HepG2 (cell line): ENCODE data around the gene MADCAM1. TPM values are rescaled to one million over a fixed set of nuclear protein-coding genes. Genes with fewer than 3 reads are reported as not detected.

Source experiments
- CC2D1A ChIP-seq: sonication (generic); formaldehyde crosslinking; IDR thresholded peaks from 2 replicates; pipeline ENCODE4 v1.8.1; 2023; ENCODE audit warnings: mild to moderate bottlenecking, missing genetic modification reagents
- DBP ChIP-seq: sonication (generic); formaldehyde crosslinking; IDR thresholded peaks from 2 replicates; pipeline ENCODE4 v1.4.0; 2020; ENCODE audit warnings: missing genetic modification reagents; ENCODE audit errors: not compliant biosample characterization
- GZF1 ChIP-seq: sonication (generic); formaldehyde crosslinking; IDR thresholded peaks from 2 replicates; pipeline ENCODE4 v1.5.1; 2020; ENCODE audit warnings: mild to moderate bottlenecking, missing genetic modification reagents
- KDM4B ChIP-seq: sonication (generic); formaldehyde crosslinking; IDR thresholded peaks from 2 replicates; pipeline ENCODE4 v1.4.0; 2020; ENCODE audit warnings: missing genetic modification reagents
- KLF6 ChIP-seq: IDR thresholded peaks from 2 replicates; pipeline ENCODE4 v1.8.0; 2016; ENCODE audit warnings: missing biosample characterization, missing genetic modification reagents
- LCORL ChIP-seq, 2 experiments: fragments of 450-650 bp in 1 of 2; sonication (generic) in 1 of 2; formaldehyde crosslinking in 1 of 2; IDR thresholded peaks; 2 replicates each; pipeline versions ENCODE4 v1.5.0 to v1.6.1; 2017 to 2020; ENCODE audit warnings: antibody characterized with exemption in 1 of 2, missing genetic modification reagents in 1 of 2
- MAFG ChIP-seq: sonication (generic); formaldehyde crosslinking; IDR thresholded peaks from 2 replicates; pipeline ENCODE4 v1.5.1; 2020; ENCODE audit warnings: mild to moderate bottlenecking, missing genetic modification reagents
- NFE2 ChIP-seq: sonication (generic); formaldehyde crosslinking; IDR thresholded peaks from 2 replicates; pipeline ENCODE4 v1.4.0; 2020; ENCODE audit warnings: missing genetic modification reagents
- PAX8 ChIP-seq: sonication (generic); formaldehyde crosslinking; IDR thresholded peaks from 2 replicates; pipeline ENCODE4 v1.8.0; 2022; ENCODE audit warnings: mild to moderate bottlenecking, missing genetic modification reagents, borderline replicate concordance
- PPARG ChIP-seq: conservative IDR thresholded peaks from 2 replicates; pipeline ENCODE4 v1.6.1; 2016; ENCODE audit warnings: missing biosample characterization, missing genetic modification reagents
- PRDM10 ChIP-seq: sonication (generic); formaldehyde crosslinking; IDR thresholded peaks from 2 replicates; pipeline ENCODE4 v1.4.0; 2020; ENCODE audit warnings: low read depth, missing genetic modification reagents
- SP2 ChIP-seq: sonication (generic); formaldehyde crosslinking; IDR thresholded peaks from 2 replicates; pipeline ENCODE4 v1.5.1; 2020; ENCODE audit warnings: mild to moderate bottlenecking, missing genetic modification reagents
- TBX2 ChIP-seq: sonication (generic); formaldehyde crosslinking; IDR thresholded peaks from 2 replicates; pipeline ENCODE4 v1.5.0; 2020; ENCODE audit warnings: missing genetic modification reagents, mild to moderate bottlenecking, borderline replicate concordance
- TRIM24 ChIP-seq: sonication (generic); formaldehyde crosslinking; IDR thresholded peaks from 2 replicates; pipeline ENCODE4 v1.8.0; 2022; ENCODE audit warnings: mild to moderate bottlenecking, missing genetic modification reagents
- U2AF1 ChIP-seq: fragments of 200-400 bp; formaldehyde crosslinking; optimal IDR thresholded peaks from 2 replicates; pipeline ENCODE3; 2017; ENCODE audit warnings: mild to moderate bottlenecking, low read depth, low read length
- ZNF362 ChIP-seq: sonication (generic); formaldehyde crosslinking; IDR thresholded peaks from 2 replicates; pipeline ENCODE4 v1.4.0; 2020; ENCODE audit warnings: missing genetic modification reagents, mild to moderate bottlenecking, borderline replicate concordance
- ZNF549 ChIP-seq: sonication (generic); formaldehyde crosslinking; IDR thresholded peaks from 2 replicates; pipeline ENCODE4 v1.5.0; 2020; ENCODE audit warnings: missing genetic modification reagents
- ZNF703 ChIP-seq: sonication (generic); formaldehyde crosslinking; IDR thresholded peaks from 2 replicates; pipeline ENCODE4 v1.5.1; 2020; ENCODE audit warnings: missing genetic modification reagents, mild to moderate bottlenecking, moderate library complexity, borderline replicate concordance
- ZNF704 ChIP-seq: sonication (generic); formaldehyde crosslinking; IDR thresholded peaks from 2 replicates; pipeline ENCODE4 v1.8.1; 2023; ENCODE audit warnings: mild to moderate bottlenecking, inconsistent platforms, moderate library complexity, missing genetic modification reagents, borderline replicate concordance
- ZNF891 ChIP-seq: sonication (generic); formaldehyde crosslinking; IDR thresholded peaks from 2 replicates; pipeline ENCODE4 v1.5.0; 2020; ENCODE audit warnings: mild to moderate bottlenecking, missing genetic modification reagents
- polyA plus RNA-seq, 8 experiments: library from polyadenylated mRNA; depleted of rRNA in 3 of 8; stranded (reverse) in 7 of 8; unstranded in 1 of 8; fragments of >200 nt; fragmentation: Illumina TruSeq in 4 of 8; extraction: Trizol in 4 of 8; gene quantifications; 2 replicates each; pipeline versions ENCODE4 v1.2.1 to v1.2.3, GENCODE V29; 2011 to 2016; ENCODE audit warnings: low read depth in 4 of 8, missing spikeins in 1 of 8, mixed read lengths in 1 of 8; ENCODE audit not compliant: insufficient read depth in 1 of 8
- total RNA-seq, 5 experiments: library from RNA; depleted of rRNA; stranded (reverse); fragments of >200 nt; fragmentation: Illumina TruSeq; extraction: Trizol; gene quantifications; 2 replicates each; pipeline ENCODE4 v1.2.3, GENCODE V29; 2016; ENCODE audit warnings: low read depth in 1 of 5

MADCAM1 gene
- total and polyA plus RNA-seq, 2 of the 13 experiments (the other 11 are each of a cell fraction or from before 2014, with no cell fraction given): 0.29 to 0.33 TPM

GRCh38 chr19:461721-462551 is 34.4 kb upstream of the MADCAM1 start (continued):
- TF ChIP-seq CC2D1A (CRISPR knock-in tag): no peak
- no peak for TF ChIP-seq PAX8 (CRISPR knock-in tag)
- no peak for TF ChIP-seq DBP (CRISPR knock-in tag)
- TF ChIP-seq ZNF704 (CRISPR knock-in tag): no peak
- TF ChIP-seq GZF1: no peak
- TF ChIP-seq ZNF362 (CRISPR knock-in tag): no peak
- TF ChIP-seq TRIM24 (CRISPR knock-in tag): no peak
- TF ChIP-seq U2AF1: no peak
- TF ChIP-seq ZNF549 (CRISPR knock-in tag): no peak
- peak; percentile 29; the same call in 1 of the 2 replicates for TF ChIP-seq PPARG (CRISPR knock-in tag)
- no peak for TF ChIP-seq MAFG (CRISPR knock-in tag)
- TF ChIP-seq NFE2: no peak
- TF ChIP-seq KDM4B (CRISPR knock-in tag): no peak; the same call in 1 of the 2 replicates
- no peak for TF ChIP-seq KLF6 (CRISPR knock-in tag)
- peak; percentile 72; the same call in 1 of the 2 replicates for TF ChIP-seq TBX2 (CRISPR knock-in tag)
- no peak for TF ChIP-seq PRDM10 (CRISPR knock-in tag)
- TF ChIP-seq LCORL (IDR thresholded peaks at IDR 0.05): no peak
- TF ChIP-seq LCORL (CRISPR knock-in tag; IDR thresholded peaks at IDR 0.05): peak; percentile 46
- no peak for TF ChIP-seq ZNF703 (CRISPR knock-in tag)
- TF ChIP-seq SP2 (CRISPR knock-in tag): no peak
- TF ChIP-seq ZNF891 (CRISPR knock-in tag): no peak
